Head of caudate nucleus (tissue), 42 donors: ENCODE results near the gene CUX1.
"Not testable (repeated sequence)": the region's sequence is repeated elsewhere in the genome, so short reads cannot be mapped to it uniquely, and the experiment has no call there.

Experiments used
- DNase-seq, 42 donors: peaks; one replicate each; pipeline versions ENCODE4 v3.0.0 to v3.0.0-alpha.2; 2020 to 2021; ENCODE audit warnings: mixed read lengths in 7 of 42
- intact Hi-C: fragments of 100-400 bp; cut with DNase I; formaldehyde crosslinking; loops from one replicate; pipeline ENCODE4 v1.15.0; 2022

CUX1 gene

GRCh38 chr7:101818287-101819071 is 1.1 kb downstream of the CUX1 start:
- intact Hi-C loops: loop anchor here (10.0 kb wide), 2 partner anchors 296 to 416 kb away; no protein-coding TSS in a partner anchor
- DNase-seq: peak in 1 of 42 donors; percentile 39

- DNase-seq: peak in 1 of 42 donors; percentile 37
- intact Hi-C loops: loop anchor here (10.0 kb wide), 2 partner anchors 296 to 416 kb away; no protein-coding TSS in a partner anchor
These were observed 1.8 kb downstream of the CUX1 start for GRCh38 chr7:101819183-101819582.

- DNase-seq: no peak
- intact Hi-C loops: loop anchor here (10.0 kb wide), 2 partner anchors 295 to 415 kb away; no protein-coding TSS in a partner anchor
These were observed 2.6 kb downstream of the CUX1 start for GRCh38 chr7:101819913-101820522.

GRCh38 chr7:101820703-101821102 is 3.3 kb downstream of the CUX1 start:
- DNase-seq: no peak
- intact Hi-C loops: no loop called here

DNA sequence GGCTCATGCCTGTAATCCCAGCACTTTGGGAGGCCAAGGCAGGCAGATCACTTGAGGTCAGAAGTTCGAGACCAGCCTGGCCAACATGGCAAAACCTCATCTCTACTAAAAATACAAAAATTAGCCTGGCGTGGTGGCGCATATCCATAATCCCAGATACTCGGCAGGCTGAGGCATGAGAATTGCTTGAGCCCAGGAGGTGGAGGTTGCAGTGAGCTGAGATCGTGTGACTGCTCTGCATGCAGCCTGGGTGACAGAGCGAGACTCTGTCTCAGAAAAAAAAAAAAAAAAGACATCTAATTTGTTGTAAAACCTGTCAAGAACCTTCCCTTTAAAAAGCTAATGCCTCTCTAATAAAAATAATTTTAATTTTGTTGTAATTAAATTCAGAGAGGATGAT is 5.2 kb downstream of the CUX1 start:
- DNase-seq, intact Hi-C loops: not testable (repeated sequence)

GRCh38 chr7:101823096-101823495 is 5.7 kb downstream of the CUX1 start:
- peak in 1 of 42 donors; percentile 12 for DNase-seq
- intact Hi-C loops: no loop called here

- DNase-seq: no peak
- intact Hi-C loops: no loop called here
These were observed 6.2 kb downstream of the CUX1 start for GRCh38 chr7:101823596-101823995.

- DNase-seq: peak in 1 of 42 donors; percentile 28
- intact Hi-C loops: no loop called here
These were observed 7.0 kb downstream of the CUX1 start for GRCh38 chr7:101824440-101824839.

GRCh38 chr7:101826081-101826835 is 8.8 kb downstream of the CUX1 start:
- DNase-seq: peak in 1 of 42 donors; percentile 18
- intact Hi-C loops: no loop called here

DNA sequence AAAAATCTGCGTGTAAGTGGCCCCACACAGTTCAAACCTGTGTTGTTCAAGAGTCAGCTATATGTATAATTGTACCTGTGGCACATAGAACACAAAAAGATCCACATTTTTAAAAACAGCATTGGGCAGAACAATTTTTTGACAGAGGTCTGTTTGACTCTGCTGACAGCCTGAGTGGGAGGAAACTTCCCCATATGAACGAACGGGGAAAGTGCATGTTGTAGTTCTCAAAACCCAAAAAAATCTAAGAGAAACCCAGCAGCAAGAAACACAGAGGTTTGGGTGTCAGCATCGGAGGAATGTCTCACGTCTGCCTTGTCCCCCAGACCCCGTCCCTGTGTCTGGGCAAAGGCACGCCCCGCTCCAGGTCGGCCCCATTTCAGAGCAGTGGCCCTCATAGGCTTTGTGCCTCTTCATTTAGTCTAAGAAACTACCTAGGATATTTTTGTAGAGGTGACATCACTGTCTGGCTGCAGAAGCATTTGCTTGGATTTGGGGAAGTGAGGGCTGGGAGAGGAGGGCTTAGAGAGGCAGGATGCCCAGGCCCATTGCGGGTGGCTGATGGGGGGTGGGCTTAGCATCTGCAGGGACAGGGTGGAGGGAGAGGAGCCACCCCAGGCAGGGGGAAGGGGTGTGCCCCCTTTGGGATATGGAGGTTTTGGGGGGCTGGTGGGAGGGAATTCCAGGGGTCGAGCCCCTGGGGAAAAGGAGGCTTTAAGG is 11.0 kb downstream of the CUX1 start:
- DNase-seq: peak in 2 of 42 donors; percentile 17 to 31
- intact Hi-C loops: no loop called here

DNA sequence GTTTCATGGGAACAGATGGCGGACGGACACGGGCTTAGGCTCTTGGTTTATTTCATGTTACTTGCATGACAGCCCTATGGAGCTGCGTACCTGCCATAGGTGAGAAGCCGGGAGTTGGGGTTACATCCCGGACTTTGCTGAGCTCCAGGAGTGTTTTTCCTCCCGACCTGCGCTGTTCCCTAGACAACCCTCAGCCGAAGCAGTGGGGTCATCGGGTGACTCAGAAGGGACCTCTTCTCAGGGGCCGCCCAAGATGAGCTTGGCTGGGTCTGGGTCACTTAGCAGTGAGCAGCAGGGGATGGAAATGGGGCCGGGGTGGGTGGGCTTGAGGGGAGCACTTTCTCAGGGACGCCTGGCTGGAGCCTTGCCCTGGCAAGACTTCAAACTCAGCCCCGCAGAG is 11.9 kb downstream of the CUX1 start:
- DNase-seq: peak in 2 of 42 donors; percentile 10 to 25

GRCh38 chr7:101829821-101830220 is 12.4 kb downstream of the CUX1 start:
- intact Hi-C loops: no loop called here
- peak in 1 of 42 donors; percentile 21 for DNase-seq

More for the DNA sequence above, 11.9 kb downstream of the CUX1 start:
- intact Hi-C loops: no loop called here

- intact Hi-C loops: not testable (repeated sequence)
- peak in 2 of 42 donors; percentile 15 to 16 for DNase-seq
These were observed 14.0 kb downstream of the CUX1 start for GRCh38 chr7:101831396-101831795.

GRCh38 chr7:101832205-101832631 is 14.8 kb downstream of the CUX1 start:
- intact Hi-C loops: no loop called here
- DNase-seq: peak in 2 of 42 donors; percentile 28 to 43

GRCh38 chr7:101832685-101833375 is 15.4 kb downstream of the CUX1 start:
- intact Hi-C loops: no loop called here
- DNase-seq: peak in 4 of 42 donors; percentile 7 to 33 (median 12)

DNA sequence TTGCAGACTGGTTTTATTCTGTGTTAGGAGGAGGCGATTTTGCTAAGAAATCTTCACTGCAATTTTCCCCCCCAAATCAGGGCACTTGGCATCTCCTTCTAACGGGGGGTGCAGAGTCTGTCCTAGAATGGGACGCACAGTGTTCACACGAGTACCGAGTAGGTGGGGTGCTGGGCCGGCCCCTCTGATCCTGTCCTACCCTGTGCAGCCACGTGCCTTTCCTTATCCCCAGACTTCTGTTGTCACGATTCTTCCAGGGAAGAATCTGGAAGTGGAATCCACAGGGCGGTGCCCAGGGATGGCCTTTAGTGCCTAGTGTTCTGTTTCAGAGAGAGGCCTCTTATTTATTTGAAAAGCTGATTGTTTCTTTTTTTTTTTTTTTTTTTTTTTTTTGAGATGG is 16.4 kb downstream of the CUX1 start:
- DNase-seq: peak in 3 of 42 donors; percentile 11 to 33 (median 19)
- intact Hi-C loops: no loop called here

DNA sequence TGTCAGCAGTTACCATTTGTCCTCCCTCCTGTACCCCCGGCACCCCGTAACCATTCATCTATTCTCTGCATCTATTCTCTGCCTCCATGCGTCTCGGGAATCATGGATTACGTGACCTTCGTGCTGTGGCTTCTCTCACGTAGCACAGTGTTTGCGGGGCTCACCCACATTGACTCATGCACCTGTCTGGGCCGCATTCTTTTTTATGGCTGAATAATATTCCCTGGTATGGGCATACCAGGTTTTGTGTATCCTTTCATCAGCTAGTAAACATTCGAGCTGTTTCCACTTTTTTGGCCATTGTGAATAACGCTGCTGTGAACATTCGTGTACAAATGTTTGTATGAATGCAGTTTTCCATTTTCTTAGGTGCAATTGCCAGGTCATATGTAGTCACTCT is 17.7 kb downstream of the CUX1 start:
- intact Hi-C loops: no loop called here
- peak in 1 of 42 donors; percentile 14 for DNase-seq

- intact Hi-C loops: not testable (repeated sequence)
- peak in 3 of 42 donors; percentile 19 to 24 (median 21) for DNase-seq
These were observed 20.0 kb downstream of the CUX1 start for GRCh38 chr7:101837433-101837832.
